Inferior parietal cortex (tissue), 1 donor: ENCODE data around the gene RASA4.
"Not testable (repeated sequence)": the region's sequence is repeated elsewhere in the genome, so short reads cannot be mapped to it uniquely, and the experiment has no call there.

Experiments used
- DNase-seq: peaks from one replicate; pipeline ENCODE4 v3.0.0-alpha.2; 2016; ENCODE audit errors: extremely low spot score

The RASA4 gene

GRCh38 chr7:102616507-102617125 lies at the start of gene RASA4:
Gene RASA4, minus strand, starts transcription at chr7:102616756. Its CDS starts 67 bp downstream, at chr7:102616689.
- peak; percentile 1 for DNase-seq

- DNase-seq: not testable (repeated sequence)
Measured at GRCh38 chr7:102664765-102665164, 48.2 kb upstream of the RASA4 start.

GRCh38 chr7:102649924-102650323 lies 33.4 kb upstream of the RASA4 start, which contains the start of gene SPDYE2B:
Gene SPDYE2B, plus strand, starts transcription at chr7:102650319. Its CDS starts 2,030 bp downstream, at chr7:102652349.
- not testable (repeated sequence) for DNase-seq

- DNase-seq: not testable (repeated sequence)
Measured at GRCh38 chr7:102647813-102648212, 31.3 kb upstream of the RASA4 start.

- DNase-seq: not testable (repeated sequence)
Measured at GRCh38 chr7:102643404-102643803, 26.8 kb upstream of the RASA4 start.

GRCh38 chr7:102642691-102643090 lies 26.1 kb upstream of the RASA4 start, which contains the start of gene UPK3BL1:
Gene UPK3BL1, minus strand, starts transcription at chr7:102642791. Its CDS starts 50 bp downstream, at chr7:102642741.
- DNase-seq: not testable (repeated sequence)

GRCh38 chr7:102638848-102639247 lies 22.3 kb upstream of the RASA4 start:
- DNase-seq: not testable (repeated sequence)

GRCh38 chr7:102636956-102637355 lies 20.4 kb upstream of the RASA4 start:
- DNase-seq: not testable (repeated sequence)

- not testable (repeated sequence) for DNase-seq
Measured at GRCh38 chr7:102635354-102635753, 18.8 kb upstream of the RASA4 start.

- DNase-seq: not testable (repeated sequence)
Measured at GRCh38 chr7:102634299-102634698, 17.7 kb upstream of the RASA4 start.

- not testable (repeated sequence) for DNase-seq
Measured at GRCh38 chr7:102630622-102631021, 14.1 kb upstream of the RASA4 start.

- DNase-seq: not testable (repeated sequence)
Measured at GRCh38 chr7:102627271-102627904, 10.8 kb upstream of the RASA4 start.

GRCh38 chr7:102618122-102618521 lies 1.6 kb upstream of the RASA4 start:
- not testable (repeated sequence) for DNase-seq

- not testable (repeated sequence) for DNase-seq
Measured at GRCh38 chr7:102615930-102616329, 626 bp downstream of the RASA4 start.

GRCh38 chr7:102614873-102615272 lies 1.7 kb downstream of the RASA4 start:
- DNase-seq: not testable (repeated sequence)

- not testable (repeated sequence) for DNase-seq
Measured at GRCh38 chr7:102614346-102614697, 2.2 kb downstream of the RASA4 start.

- DNase-seq: not testable (repeated sequence)
Measured at GRCh38 chr7:102613575-102614345, 2.8 kb downstream of the RASA4 start.

- peak; percentile 1 for DNase-seq
Measured at GRCh38 chr7:102611675-102612325, 4.8 kb downstream of the RASA4 start.

GRCh38 chr7:102611013-102611674 lies 5.4 kb downstream of the RASA4 start:
- not testable (repeated sequence) for DNase-seq

- DNase-seq: not testable (repeated sequence)
Measured at GRCh38 chr7:102610441-102610840, 6.1 kb downstream of the RASA4 start.

GRCh38 chr7:102609734-102610133 lies 6.8 kb downstream of the RASA4 start:
- not testable (repeated sequence) for DNase-seq
